ENCODE results near the gene TENT4B.

Gene TENT4B

DNA sequence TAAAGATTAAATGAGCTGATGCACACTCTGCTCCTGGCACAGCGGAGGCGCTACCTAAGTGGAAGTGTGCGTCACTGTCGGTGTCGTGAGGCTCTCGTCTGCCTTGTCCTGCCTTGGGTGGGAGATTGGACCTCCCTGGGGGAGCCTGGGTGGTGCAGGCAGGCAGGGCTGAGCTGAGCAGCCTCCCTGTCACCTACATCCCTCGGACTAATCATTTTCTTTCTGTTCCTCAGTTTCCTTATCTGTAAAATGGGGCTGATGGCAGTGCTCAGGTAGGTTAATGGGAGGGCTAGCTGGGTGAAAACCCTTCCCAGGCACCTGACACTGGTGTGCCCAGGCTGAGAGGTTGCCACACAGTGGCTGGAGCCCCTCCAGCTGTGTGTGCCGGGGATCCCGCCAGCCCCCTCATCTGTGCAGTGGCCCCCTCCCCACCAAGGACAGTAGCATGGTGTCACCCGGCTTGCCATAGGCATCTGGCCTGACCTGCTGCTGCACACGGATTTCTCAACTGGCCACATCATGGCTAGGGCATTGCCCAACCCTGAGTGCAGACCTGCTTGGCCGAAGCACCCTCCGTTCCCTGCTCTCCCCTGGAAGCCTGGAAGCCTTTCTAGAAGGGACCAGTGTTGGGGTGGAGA lies 117.5 kb downstream of the TENT4B start:
- in situ Hi-C loops (cut with HindIII; ENCODE audit: low sequenced_read_pairs), result no loop called here
- no peak for DNase-seq (ENCODE audit: low read depth, low spot score)
- H3K4me3 ChIP-seq (ENCODE audit: low read depth, low read length), result no peak overlapping the region
- TF ChIP-seq CTCF (IDR thresholded peaks at IDR 0.05; ENCODE audit: low read depth, low read length), result no peak

GRCh38 chr16:50271148-50272041 lies 118.3 kb downstream of the TENT4B start:
- H3K4me3 ChIP-seq (ENCODE audit: low read depth, low read length), result no peak overlapping the region
- in situ Hi-C loops (cut with HindIII; ENCODE audit: low sequenced_read_pairs), result no loop called here
- no peak for DNase-seq (ENCODE audit: low read depth, low spot score)
- no peak for TF ChIP-seq CTCF (IDR thresholded peaks at IDR 0.05; ENCODE audit: low read depth, low read length)

- in situ Hi-C loops (cut with HindIII; ENCODE audit: low sequenced_read_pairs), result no loop called here
- no peak for TF ChIP-seq CTCF (IDR thresholded peaks at IDR 0.05; ENCODE audit: low read depth, low read length)
- H3K4me3 ChIP-seq (ENCODE audit: low read depth, low read length), result no peak overlapping the region
- no peak for DNase-seq (ENCODE audit: low read depth, low spot score)
Measured at GRCh38 chr16:50272111-50272571, 119.0 kb downstream of the TENT4B start.

DNA sequence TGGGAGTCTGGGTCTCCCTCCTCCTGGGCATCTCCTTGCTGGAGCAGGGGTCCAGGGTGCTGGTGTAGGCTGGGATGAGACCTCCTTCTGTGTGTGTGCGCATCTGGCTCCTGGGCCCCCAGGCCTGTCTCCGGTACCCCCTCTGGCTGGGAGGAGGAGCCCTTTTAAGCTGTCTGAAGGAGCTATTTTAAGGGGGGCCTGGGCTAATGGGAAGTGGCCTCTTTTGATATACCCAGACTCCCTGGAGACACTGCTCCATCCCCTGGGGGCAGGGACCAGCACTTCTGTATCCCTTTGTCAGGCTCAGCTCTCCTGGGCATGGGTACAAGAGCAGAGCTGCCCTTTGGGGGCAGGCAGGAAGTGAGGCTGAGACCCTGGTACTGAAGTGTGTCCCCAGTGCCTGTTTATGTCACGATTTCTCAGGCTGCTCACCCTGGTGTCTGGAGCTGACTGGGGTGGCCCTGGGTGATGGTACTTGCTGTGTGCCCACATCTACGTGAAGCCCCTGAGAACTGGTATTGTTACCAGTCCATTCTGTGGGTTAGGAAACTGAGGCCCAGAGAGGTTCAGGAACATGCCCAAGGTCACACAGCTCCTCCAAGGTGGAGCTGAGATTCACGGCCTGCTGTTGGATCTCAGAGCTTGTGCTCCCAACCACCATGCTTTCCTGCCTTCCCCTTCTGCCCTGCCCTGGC lies 119.7 kb downstream of the TENT4B start:
- H3K4me3 ChIP-seq (ENCODE audit: low read depth, low read length), result no peak overlapping the region
- in situ Hi-C loops (cut with HindIII; ENCODE audit: low sequenced_read_pairs), result no loop called here

GRCh38 chr16:50273382-50273690 lies 120.2 kb downstream of the TENT4B start:
- in situ Hi-C loops (cut with HindIII; ENCODE audit: low sequenced_read_pairs), result no loop called here
- TF ChIP-seq CTCF (IDR thresholded peaks at IDR 0.05; ENCODE audit: low read depth, low read length), result no peak
- no peak overlapping the region for H3K4me3 ChIP-seq (ENCODE audit: low read depth, low read length)
- no peak for DNase-seq (ENCODE audit: low read depth, low spot score)

More for the DNA sequence above, 119.7 kb downstream of the TENT4B start:
- TF ChIP-seq CTCF (IDR thresholded peaks at IDR 0.05; ENCODE audit: low read depth, low read length), result no peak
- DNase-seq (ENCODE audit: low read depth, low spot score), result no peak

- TF ChIP-seq CTCF (IDR thresholded peaks at IDR 0.05; ENCODE audit: low read depth, low read length), result no peak
- in situ Hi-C loops (cut with HindIII; ENCODE audit: low sequenced_read_pairs), result no loop called here
- H3K4me3 ChIP-seq (ENCODE audit: low read depth, low read length), result no peak overlapping the region
- DNase-seq (ENCODE audit: low read depth, low spot score), result no peak
Measured at GRCh38 chr16:50273888-50274325, 120.8 kb downstream of the TENT4B start.
